ENCODE data around the gene LGALS12.

DNA sequence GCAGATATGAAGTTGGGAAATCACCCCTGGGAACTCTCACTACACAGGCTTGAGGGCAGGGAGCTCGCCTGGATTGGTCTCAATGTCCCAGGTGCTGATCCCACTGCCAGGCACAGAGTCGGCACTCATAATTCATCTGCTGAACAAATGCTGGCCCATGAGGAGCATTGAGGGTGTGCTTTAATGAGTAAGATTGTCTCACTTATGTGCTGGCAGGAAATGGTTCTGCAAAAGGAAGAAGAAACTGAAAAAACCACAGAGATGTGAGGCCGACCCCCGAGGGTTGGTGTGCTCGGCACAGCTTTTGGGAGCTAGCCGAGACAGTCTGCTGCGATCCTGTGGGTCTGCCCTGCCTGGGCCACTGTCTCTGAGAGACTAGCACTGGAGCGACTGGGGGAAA lies 47.9 kb downstream of the LGALS12 start:
- TF ChIP-seq, protein P1, sequence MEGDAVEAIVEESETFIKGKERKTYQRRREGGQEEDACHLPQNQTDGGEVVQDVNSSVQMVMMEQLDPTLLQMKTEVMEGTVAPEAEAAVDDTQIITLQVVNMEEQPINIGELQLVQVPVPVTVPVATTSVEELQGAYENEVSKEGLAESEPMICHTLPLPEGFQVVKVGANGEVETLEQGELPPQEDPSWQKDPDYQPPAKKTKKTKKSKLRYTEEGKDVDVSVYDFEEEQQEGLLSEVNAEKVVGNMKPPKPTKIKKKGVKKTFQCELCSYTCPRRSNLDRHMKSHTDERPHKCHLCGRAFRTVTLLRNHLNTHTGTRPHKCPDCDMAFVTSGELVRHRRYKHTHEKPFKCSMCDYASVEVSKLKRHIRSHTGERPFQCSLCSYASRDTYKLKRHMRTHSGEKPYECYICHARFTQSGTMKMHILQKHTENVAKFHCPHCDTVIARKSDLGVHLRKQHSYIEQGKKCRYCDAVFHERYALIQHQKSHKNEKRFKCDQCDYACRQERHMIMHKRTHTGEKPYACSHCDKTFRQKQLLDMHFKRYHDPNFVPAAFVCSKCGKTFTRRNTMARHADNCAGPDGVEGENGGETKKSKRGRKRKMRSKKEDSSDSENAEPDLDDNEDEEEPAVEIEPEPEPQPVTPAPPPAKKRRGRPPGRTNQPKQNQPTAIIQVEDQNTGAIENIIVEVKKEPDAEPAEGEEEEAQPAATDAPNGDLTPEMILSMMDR (IDR thresholded peaks at IDR 0.05) = no peak
- TF ChIP-seq POLR2A (IDR thresholded peaks at IDR 0.05) = no peak

All from heart left ventricle (tissue), 13 donors.